OCI-M1 (cell line): Measurements from ENCODE around the gene PRDM8.
A peak's percentile ranks its signal among the peaks of the same experiment; 100 is the strongest.
"Not testable (repeated sequence)": the region's sequence is repeated elsewhere in the genome, so short reads cannot be mapped to it uniquely, and the experiment has no call there.

Experiments
- DNase-seq: peaks from one replicate; lab custom pipeline; 2025; lab: John Stamatoyannopoulos, UW

The PRDM8 gene

DNA sequence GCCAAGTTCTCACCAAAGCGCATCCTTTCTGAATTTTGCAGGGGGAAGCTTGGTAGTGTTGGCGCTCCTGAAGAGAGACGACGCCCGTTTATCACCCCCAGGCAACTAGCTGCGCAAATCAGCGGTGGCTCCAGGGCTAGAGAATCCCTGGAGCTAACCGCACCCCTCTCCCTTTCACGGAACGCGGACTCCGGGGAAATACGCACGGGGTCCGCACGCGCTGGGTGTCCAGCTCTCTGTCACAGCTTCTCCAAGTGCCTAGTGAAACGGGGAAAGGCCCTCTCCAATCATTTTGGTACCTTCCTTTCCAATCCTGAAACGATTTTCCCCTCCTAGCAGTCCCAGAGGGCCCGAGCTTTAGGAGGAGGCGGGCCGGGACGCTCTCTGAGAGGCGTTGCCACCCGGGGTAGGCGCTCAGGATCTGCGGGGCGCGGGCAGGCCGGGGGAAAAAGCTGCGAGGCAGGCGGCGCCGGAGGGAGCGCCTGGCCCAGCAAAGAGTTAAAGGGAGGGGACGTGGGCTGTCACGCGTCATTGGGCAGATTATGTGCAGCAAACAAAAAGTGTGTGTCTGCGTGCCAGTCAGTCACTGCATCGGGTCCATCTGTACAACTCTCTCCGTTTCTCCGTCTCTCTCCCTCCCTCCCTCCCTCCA lies at the start of gene PRDM8:
PRDM8 (plus strand) TSS at position 582 of the 652 bp plus-strand sequence. CDS start 2,578 bp downstream, outside the sequence.
- DNase-seq, result peak; percentile 33

DNA sequence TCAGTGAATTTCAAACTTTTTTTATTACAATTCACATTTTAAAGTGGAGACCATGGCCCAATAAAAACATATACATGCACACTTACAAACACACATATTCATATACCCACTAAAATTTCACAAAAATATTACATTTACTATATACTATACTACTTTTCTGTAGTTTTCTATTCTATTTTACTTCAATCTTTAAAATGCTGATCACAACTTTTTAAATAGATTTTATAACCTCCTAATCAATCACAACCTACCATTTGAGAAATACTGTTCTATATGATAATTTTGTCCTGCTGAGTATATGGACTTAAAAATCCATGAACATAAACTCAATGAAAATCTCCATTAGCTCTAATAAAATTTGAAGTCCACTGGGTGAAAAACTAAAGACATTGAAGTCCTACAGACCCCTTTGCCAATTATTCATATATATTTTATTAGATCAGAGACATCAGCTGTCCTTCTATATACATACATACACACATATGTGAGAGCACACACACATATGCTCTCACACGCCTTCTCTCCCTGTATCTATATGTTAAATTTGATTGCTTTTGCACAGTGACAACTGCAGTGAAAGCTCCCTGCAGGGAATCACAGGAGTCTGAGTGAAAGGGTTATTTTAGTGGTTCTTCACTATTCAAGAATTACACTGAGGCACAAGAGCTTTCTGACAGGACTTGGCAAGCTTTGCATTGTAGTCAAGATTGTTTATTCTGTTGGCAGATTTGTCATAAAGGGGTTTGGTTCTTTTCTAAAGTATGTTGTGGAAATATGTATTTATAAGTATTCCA lies 46.7 kb upstream of the PRDM8 start:
- DNase-seq, result no peak

DNA sequence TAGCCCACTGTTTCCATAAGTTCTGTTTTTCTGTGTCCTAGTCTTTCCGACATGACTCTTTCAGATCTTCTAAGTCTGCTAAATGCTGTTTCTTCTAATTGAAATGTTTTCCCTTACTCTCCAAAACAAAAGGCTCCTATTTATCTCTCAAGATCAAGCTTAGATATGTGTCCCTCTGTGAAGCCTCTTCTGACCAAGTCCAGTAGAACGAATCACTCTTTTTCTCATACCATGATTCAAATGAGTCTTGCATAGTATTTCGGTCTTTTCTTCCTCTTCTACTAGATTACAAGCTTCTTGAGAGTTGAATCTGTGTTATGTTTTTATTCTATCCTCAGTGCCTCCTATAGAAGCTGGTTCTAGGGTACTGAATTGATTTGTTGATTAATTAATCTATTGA lies 45.3 kb upstream of the PRDM8 start:
- DNase-seq, result no peak

DNA sequence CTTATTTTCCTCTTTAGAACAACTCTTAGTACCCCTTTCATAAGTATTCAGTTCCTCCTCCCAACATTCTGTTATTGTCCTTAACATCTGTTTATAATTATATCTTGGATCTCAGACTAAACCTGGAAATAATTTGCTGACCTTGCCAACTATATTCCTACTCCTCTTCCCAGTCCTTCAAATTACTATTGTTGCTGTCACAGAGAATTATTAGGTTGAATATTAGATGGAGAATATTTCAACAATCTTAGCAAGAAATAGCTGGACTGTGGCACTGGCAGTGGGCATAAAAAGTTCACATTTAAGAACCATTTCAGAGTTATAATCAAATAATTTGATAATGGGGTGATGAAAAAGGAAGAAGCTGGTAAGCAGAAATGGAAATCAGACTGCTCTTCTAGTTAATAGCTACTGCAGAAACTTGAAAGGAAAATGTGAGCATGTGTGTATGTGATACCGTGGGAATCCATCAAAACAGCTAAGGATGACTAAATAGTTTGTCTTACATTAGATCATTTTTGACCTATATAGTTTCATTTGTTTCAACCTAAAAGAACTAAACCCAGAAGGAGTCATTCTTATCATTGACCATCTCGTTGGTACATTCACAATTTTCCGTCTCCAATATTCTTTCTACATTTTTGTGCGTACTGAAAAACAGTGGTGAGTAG lies 43.3 kb upstream of the PRDM8 start:
- no peak for DNase-seq

DNA sequence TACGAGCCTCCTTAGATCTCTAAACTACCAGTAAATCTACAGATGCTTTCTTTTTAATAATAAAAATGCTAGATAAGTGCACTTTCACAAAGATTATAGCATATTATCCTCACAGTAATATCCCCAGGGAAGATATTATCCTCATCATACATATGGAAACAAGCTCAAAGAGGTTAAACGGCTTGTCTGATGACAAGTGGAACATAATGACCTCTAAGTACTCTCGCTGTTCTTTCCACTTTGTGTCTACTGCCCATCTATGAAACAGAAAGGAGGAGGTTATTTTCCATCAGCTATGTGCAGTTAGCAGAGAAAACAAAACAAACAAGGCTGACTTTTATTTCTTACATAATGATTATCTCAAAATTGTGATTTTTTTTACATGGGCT lies 42.8 kb upstream of the PRDM8 start:
- no peak for DNase-seq

DNA sequence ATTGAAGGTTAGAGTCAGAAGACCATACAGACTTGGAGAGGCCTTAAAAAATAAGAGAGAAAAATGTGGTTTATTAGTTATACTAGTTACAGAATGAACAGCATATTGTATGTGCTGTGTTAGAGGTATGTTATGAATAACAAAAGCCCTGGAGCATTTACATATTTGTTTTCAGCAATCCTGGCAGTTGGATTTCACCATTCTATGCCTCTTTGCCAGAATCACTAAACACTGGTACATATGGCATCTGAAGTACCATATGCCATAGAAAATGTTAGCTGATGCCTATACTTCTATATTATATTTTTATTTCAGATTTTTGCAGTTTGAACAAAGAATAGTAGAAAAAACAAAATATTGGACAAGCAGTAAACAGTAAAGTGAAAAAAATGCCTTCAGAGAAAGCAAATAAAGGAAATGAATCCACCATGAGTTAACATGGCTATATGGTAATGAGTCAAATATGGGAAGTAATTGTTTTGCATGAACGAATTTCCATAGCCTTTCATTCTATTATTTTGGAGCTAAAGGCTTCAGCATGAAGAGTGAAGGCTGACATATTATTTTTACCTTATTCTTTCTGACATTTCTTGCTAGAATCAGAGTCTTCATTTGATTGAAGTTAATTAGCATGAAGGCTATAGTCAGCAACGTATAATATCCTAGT lies 41.9 kb upstream of the PRDM8 start:
- DNase-seq, result no peak

DNA sequence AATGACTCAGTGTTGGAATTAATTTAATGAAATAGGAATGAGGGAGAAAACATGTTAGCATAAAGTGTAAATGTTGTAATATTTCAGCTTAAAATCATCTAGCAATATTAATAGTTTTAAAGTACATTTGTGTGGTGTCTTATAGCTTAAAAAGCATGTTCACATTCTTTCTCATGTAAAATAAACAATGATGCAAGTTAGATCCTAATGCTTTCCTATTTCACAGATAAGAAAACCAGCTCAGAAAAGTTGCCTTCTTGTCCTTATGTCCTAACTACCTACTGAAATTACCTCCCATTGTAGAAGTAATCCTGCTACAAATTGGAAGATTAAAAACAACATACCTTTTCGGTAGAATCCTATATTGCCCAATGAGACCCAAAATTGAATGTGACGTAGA lies 40.9 kb upstream of the PRDM8 start:
- DNase-seq, result no peak

DNA sequence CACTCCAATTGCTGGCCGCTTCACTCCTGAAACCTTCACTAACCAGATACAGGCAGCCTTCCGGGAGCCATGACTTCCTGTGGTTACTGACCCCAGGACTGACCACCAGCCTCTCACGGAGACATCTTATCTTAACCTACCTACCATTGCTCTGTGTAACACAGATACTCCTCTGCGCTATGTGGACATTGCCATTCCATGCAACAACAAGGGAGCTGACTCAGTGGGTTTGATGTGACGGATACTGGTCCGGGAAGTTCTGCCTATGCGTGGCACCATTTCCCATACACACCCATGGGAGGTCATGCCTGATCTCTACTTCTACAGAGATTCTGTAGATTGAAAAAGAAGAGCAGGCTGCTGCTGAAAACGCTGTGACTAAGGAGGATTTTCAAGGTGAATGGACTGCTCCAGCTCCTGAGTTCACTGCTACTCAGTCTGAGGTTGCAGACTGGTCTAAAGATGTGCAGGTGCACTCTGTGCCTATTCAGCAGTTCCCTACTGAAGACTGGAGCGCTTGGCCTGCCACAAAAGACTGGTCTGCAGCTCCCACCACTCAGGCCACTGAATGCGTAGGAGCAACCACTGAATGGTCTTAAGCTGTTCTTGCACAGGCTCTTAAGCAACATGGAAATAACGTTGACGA lies 35.8 kb upstream of the PRDM8 start:
- DNase-seq, result no peak

DNA sequence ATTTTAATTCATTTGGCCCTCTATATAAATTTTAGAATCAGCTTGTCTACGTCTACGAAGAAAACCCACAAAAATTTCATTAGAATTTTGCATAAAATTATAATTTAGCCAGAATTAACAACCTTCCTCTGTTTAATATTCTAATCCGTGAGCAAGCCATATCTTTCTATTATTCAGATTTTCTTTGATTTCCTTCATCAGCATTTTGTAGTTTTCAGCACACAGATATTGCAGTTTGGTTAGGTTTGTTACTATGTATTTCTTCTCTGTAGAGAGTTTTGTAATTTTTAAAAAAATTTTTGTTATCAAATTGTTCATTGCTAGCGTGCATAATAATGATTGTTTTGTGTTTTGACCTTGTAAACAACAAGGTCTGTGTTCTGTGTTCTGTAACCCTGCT lies 34.9 kb upstream of the PRDM8 start:
- no peak for DNase-seq

DNA sequence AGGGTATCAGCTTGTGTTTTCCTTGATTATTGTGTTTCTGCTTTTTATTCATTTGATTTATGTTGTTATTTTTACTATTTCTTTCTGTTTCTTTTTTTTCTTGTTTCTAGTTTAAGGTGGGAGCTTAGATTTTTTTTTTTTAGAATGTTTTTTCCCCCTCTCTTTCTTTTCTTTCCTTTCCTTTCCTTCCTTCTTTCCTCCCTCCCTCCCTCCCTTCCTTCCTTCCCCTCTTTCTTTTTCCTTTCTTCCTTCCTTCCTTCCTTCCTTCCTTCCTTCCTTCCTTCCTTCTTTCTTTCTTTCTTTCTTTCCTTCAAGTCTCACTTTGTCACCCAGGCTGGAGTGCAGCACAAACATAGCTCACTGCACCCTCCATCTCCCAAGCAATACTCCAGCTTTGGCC lies 31.4 kb upstream of the PRDM8 start:
- no peak for DNase-seq

DNA sequence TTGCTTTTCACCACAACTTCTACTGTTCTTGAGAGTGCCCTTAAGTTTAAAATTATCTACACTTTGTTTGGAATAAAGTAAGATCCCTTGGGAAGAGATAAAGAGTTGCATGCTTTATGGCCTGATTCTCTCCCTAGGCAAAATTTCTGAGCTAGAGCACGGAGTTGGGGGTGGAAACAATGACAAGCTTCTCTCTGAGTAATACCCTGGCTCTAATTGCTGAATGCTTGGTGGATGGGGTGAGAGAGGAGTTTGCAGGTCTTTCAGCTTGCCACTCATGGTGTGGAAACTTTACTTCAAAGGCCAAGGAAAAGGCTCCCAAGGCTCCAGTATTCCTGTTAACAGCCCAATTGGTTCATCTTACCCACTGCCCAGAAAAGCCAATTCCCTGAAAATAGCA lies 26.1 kb upstream of the PRDM8 start:
- no peak for DNase-seq

DNA sequence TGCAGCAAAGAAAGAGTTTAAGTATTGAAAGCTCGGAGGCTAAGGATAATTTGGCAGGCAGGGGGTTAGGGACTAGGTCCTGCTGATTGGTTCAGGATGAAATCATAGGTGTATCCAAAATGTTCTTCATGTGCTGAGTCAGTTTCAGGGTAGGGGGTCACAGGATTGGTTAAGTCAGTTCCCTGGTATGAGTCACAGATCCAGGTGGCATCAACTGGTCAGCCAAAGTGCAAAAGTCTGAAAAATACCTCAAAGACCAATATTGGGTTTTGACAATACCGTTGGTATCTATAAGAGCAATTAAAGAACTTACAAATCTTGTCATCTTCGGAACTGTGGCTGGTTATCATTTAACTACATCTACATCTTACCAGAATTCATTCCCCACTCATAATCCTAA lies 25.6 kb upstream of the PRDM8 start:
- no peak for DNase-seq

DNA sequence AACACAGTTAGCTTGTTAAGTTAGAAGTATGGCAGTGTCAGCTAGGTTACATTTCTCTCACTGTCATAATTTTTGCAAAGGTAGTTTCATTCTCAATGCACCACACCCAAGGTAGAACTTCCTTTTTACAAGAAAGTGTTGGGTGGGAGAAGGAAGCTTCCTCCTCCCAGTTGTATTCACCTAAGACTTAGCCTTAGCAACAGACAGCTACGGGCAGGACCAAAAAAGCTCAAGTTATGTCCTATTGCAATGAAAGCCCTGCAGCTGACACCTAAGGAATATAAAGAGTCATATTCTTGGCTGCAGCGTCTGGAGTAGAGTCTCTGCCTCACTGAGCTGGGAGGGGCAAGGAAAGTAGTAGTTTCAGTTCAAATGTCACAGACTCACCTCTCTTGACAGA lies 25.1 kb upstream of the PRDM8 start:
- no peak for DNase-seq

DNA sequence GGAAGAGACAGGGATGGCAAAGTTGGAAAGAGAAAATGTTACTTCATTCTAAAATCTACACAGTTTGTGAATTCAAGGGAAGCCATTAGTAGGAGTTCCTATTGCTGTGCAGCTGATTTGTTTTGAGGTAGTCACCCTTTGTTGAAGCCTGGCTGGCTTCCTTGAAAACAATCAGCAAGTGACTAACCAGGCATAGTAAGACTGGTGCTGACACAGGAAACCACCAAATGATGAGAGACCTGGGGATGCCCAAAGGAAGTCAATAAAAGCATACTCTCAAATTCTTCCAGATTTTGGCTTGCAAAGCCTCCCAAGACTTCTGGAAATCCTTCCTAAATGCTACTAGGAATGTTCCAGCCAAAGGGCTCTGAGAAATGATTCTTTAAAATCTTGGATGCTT lies 23.9 kb upstream of the PRDM8 start:
- no peak for DNase-seq

DNA sequence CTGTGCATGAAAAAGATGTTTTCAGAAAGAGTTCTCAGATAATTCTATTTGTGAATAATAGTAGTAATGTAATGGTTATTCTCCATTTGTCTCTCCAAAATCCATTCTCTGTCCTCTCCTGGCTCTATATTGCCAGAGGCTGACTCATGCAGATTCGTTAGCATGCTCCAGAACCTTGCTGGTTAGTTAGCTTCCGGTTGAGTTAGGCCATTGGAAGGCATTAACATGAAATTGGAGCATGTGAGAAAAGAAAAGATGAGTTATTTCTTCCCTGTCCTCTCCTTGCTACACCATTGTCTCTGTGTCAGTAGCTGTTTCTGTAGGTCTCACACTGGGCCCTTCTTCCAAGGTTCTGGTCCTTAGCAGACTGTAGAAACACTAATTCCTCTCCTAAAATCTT lies 23.5 kb upstream of the PRDM8 start:
- DNase-seq, result no peak

DNA sequence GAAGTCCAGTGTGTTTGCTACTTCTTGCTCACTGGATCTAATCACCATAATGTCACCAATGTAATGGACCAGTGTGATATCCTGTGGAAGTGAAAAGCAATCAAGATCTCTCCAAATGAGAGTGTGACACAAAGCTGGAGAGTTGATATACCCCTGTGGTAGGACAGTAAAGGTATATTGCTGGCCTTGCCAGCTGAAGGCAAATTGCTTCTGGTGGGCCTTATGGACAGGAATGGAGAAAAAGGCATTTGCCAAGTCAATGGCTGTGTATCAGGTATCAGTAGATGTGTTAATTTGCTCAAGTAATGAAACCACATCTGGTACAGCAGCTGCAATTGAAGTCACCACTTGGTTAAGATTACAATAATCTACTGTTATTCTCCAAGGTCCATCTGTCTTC lies 19.5 kb upstream of the PRDM8 start:
- DNase-seq, result not testable (repeated sequence)

DNA sequence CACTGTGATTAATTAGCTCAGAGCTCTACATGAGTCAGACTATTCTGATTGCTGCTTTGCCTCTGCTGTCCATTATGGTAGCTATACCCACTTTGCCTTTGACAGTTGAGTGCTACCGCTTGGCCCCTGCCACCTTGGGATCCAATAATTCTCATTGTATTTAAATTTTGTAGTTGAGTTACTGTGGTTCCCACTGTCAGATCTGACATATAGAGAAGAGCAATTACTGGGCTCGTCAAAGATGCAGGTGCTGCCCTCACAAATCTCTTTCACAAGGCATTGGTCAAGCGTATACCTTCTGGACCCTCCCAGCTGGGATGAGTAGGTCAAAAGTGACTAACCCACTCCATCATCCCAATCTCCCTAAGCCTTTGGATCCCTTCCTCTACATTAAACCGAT lies 18.3 kb upstream of the PRDM8 start:
- no peak for DNase-seq

DNA sequence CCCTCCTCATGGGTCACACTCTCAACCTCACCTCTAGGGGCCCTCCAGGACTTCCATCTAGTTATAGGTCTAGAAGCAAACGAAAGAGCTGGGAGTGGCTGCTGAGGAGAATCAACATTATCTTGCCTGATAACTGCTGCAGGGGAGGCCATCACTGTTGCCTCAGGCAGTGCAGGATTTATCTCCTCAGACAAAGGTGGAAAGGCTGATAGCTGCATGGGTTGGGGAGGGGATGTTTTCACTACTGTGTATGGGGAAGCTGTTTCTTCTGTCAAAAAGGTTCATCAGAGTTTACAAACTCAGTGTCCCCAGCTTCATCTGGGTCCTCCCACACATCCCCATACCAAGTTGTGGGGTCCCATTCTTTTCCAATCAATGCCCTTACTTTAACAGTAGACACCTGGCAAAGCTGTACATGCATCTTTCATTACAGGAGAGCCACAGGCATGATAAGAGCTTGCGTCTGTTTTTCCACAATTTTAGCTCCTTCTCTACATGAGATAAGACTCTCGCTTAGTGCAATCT lies 17.6 kb upstream of the PRDM8 start:
- peak; percentile 86 for DNase-seq

DNA sequence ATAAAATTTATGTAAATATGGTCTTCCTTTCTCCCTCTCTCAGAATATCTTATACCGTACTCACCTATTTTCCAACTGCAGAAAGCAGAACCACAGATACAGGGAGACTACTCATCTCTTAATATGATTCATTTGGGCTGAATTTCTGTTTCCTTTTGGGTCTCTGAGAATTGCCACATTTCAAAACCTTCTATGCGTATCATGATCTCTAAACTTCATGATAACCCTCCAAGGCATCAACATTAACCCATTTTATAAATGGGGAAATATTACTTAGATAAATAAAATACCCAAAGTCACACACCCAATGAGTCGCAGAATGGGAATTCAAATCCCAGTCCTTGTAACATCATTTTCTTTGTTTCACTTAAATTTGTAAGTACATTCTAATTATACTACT lies 16.6 kb upstream of the PRDM8 start:
- peak; percentile 10 for DNase-seq

DNA sequence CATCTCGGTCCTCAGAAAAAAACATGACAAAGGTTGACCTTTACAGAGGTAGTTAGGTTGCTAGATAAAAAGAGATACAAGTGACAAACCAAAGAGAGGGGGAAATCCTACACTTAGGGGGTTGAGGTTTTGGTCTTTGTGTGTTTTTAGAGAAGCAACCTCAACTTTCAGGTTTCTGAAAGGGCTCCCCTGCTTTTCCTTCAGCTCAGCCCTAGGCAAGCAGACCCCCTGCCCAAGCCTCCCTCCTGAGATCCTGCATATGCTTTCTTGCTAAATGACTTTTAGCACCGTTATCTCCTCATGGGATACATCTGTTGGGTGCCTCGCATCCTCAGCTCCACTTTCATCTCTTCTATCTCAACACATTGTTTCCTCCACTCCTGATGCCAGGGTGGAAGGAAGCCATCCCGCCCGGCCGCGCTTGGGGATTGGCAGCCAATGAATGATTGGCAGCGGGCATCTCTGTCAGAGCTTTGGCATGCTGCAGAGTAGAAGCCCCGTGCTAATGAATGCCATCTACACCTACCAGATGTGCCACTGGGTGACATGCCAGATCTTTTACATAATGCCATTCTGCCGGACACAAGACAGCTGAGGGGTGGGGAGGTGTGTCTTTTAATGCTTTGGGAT lies 15.0 kb upstream of the PRDM8 start:
- no peak for DNase-seq

DNA sequence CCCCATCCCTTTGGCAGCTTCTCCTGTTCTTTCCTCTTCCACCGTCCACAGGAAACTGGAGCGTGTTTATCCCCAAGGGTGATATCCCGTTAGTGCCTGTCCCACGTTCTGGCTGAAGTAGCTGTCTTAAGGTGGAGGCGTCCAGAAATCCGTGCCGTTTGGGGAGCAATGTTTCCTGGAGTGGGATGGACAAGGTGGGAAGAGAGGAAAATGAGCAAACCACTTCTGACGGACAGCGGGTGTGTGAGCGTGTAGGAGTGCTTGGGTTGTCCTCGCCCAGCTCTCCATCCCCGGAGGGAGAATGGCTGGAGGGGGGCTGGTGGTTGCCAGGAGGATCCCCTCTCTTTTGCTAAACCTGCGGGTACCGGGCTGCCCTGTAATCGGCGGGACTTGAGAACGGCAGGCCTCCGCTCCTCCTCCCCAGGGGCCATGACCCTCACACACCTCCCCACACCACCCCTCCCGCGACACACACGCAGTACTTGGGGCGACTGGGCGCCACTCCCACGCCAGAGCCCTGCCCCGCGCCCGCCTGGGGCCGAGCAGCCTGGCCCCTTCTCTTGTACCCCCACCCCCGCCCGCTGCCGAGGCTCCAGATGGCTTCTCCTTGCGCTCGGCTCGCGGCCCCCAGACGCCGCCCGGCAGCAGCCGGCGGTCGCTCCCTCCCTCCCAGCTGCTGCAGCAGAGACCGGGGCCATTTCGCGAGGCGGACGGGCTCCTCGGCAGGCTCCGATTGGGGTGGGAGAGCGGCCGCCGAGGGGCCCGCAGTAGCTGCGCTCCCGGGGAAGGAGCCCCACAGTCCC lies 13.9 kb upstream of the PRDM8 start:
- DNase-seq, result no peak
